Measurements from ENCODE around the gene WDR59.

The WDR59 gene

DNA sequence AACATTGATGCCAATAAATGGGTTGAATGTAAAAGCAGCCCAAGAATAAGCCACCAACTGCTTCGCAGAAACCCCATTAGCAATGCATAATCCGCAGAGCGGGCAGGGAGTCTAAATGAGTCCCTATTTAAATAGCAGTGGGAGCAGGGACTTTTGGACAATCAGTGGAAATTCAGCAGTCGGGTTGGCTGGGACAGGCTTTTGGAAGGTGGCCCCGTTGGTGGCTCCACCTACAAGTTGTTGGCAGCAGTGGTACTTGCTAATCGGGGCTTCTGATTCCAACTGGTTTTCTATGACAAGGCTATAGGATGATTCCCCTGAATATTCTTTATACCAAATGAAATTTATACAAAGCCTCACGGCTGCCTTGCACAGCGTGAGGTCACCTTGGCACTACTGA lies 86.3 kb downstream of the WDR59 start:
- no peak for DNase-seq (ENCODE audit: low spot score)
- TF ChIP-seq, protein P1, sequence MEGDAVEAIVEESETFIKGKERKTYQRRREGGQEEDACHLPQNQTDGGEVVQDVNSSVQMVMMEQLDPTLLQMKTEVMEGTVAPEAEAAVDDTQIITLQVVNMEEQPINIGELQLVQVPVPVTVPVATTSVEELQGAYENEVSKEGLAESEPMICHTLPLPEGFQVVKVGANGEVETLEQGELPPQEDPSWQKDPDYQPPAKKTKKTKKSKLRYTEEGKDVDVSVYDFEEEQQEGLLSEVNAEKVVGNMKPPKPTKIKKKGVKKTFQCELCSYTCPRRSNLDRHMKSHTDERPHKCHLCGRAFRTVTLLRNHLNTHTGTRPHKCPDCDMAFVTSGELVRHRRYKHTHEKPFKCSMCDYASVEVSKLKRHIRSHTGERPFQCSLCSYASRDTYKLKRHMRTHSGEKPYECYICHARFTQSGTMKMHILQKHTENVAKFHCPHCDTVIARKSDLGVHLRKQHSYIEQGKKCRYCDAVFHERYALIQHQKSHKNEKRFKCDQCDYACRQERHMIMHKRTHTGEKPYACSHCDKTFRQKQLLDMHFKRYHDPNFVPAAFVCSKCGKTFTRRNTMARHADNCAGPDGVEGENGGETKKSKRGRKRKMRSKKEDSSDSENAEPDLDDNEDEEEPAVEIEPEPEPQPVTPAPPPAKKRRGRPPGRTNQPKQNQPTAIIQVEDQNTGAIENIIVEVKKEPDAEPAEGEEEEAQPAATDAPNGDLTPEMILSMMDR (IDR thresholded peaks at IDR 0.05; ENCODE audit: extremely low read depth, missing control alignments) = no peak

DNA sequence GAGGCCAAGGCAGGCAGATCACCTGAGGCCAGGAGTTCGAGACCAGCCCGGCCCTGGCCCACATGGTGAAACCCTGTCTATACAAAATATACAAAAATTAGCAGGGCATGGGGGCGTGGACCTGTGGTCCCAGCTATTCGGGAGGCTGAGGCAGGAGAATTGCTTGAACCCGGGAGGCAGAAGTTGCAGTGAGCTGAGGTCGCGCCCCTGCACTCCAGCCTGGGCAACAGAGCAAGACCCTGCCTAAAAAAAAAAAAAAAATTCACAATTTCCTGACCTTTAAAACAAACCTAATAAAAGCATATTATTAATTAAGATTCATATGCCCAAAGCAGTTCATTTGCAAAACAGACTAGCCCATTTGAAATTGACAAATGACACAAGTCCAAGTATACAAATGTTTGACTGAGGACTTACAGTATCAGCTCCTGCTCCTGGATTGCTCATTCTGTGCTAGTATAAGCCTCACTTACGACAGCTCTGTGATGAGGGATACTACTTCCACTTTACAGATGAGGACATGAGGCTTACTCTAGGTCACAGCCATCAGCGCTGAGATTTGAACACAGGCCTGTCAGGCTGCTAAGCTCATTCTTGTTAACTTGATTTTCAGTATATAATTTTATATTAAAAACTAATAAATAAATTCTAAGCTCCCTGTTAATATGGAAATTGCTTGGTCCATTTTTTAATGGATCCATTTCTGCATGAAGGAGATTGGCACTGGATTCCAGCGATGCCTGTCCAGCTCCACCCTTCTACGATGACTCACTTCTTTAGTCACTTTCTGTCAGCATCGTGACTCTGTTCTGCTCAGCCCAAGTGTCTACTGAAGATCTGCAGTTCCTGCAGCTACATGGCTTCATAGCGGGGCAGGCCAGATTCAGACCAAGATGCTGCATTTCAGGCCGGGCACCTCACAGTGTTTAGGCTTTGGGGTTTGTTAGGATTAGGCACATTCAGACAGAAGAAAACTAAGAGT lies 88.2 kb downstream of the WDR59 start:
- no peak for DNase-seq (ENCODE audit: low spot score)
- TF ChIP-seq, protein P1 (IDR thresholded peaks at IDR 0.05; ENCODE audit: extremely low read depth, missing control alignments) = no peak

DNA sequence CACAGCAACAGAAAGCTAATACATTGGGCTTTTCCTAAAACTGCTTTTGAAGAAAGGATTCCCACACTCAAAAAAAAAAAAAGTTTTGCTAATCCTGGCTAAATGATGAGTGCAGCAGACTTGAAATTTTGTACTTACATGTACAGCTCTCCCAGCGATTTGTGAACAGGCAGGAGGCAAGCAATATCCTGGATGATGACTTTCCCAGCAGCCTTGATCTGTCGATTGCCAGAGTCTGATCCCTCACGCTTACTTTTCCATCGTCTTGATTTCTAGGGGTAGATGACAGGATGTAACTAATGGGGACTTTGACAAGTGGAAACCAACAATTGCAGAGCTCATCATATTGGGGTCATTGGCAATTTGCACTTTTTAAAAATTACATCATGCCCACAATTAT lies 91.4 kb downstream of the WDR59 start:
- TF ChIP-seq, protein P1 (IDR thresholded peaks at IDR 0.05; ENCODE audit: extremely low read depth, missing control alignments) = no peak
- no peak for DNase-seq (ENCODE audit: low spot score)

DNA sequence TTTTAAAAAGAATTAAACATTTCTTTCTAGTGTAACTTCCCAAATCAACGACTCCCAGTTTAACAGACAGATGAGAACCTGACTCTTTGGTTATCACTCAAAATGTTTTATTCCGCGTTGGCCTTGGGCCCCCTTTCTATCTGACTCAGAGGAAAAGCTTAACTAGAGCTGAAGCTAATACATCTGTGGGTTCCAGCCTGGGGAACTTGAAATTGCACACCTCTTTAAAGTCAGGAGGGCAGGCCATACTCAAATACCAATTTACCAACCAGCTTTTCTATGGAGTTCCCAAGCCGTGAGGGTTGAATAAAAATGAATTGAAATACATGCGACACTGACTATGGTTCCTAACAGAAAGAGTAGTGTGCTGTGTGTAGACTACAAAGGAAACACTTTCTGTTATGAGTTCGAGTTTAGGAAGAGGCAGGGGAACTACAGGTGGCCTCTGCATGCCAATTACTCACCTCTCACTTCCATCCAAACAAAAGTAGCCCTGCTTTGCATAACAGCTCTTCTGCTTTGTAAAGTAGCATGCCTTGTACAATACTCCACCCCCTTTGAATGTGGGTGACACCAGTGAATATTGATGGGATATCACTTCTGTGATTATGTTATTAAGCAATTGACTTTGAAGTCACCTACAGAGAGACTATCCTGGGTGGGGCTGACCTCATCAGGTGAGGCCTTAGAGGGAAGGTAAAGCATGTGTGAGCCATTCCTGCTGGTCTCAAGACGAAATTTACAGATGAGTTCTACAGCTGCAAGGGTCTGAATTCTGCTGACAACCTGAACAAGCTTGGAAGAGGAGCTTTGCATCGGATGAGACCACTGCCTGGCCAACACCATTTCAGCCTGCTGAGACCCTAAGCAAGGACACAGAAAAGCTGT lies 92.1 kb downstream of the WDR59 start:
- TF ChIP-seq, protein P1 (IDR thresholded peaks at IDR 0.05; ENCODE audit: extremely low read depth, missing control alignments) = no peak
- DNase-seq (ENCODE audit: low spot score) = peak; percentile 34

DNA sequence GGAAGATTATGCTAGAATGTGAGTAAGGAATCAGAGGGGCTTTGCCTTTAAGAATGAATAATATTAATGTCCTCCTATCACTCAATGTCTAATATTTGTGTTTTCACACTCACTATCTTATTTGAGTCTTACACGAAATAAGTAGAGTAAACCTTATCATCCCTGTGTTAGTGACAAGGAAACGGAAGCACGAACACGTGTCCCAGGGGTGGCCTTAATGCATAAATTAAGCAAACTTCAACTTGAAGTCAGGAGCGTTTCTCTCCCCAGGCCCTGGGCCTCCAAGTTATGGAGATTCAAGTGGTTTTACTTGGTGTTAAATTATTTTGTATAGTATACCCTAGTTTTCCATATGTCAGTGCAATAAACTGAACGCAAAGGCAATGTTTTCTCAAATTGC lies 96.0 kb downstream of the WDR59 start:
- TF ChIP-seq, protein P1 (IDR thresholded peaks at IDR 0.05; ENCODE audit: extremely low read depth, missing control alignments) = no peak
- DNase-seq (ENCODE audit: low spot score) = no peak

DNA sequence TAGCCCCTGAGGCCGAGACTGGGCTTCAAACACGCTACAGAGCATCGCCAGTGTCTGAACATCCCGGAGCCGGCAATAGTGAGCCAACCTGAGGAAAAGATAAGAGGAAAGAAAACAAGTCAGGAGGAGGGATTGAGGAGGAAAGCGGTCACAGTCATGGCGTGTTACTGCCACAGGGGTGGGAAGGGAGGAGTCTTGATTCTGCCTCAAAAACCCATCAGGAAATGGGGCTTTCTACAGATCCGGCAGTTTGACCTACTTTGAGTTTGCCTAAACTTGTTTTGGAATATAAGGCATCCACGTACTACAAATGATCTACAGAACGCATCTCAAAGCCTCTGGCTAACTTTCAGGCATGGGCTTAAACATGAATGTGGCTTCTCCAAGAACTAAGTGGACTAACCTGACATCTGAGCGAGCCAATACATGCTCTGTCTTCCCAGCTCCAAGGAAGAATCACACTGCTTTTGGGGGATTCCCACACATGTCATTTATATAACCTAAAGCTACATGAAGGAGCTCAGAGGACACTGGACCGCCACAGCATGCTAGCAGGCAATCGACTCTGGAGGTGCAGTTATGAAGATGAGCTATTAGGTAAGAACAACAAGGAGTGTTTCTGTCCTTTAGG lies 96.6 kb downstream of the WDR59 start:
- no peak for DNase-seq (ENCODE audit: low spot score)

More for the DNA sequence above, 96.6 kb downstream of the WDR59 start:
- TF ChIP-seq, protein P1 (IDR thresholded peaks at IDR 0.05; ENCODE audit: extremely low read depth, missing control alignments) = no peak

Data from GM20000 (cell line).